ENCODE results near the gene CPNE4. TPM values are rescaled to one million over a fixed set of nuclear protein-coding genes. Genes with fewer than 3 reads are reported as not detected.

CPNE4 gene
- total and polyA plus RNA-seq, 10 donors = 0.03 to 3.1 (median 0.91) TPM; not detected in 2

- whole genome bisulfite sequencing, 5 donors = 60 to 68% (median 65%) methylated on average over 4 of the region's 4 CpGs
- DNase-seq = no peak
- no peak for TF ChIP-seq CTCF (IDR thresholded peaks at IDR 0.05 in 8 of 11, conservative IDR thresholded peaks at IDR 0.05 in 3 of 11)
- no peak for TF ChIP-seq POLR2A (IDR thresholded peaks at IDR 0.05)
- TF ChIP-seq POLR2AphosphoS5 (IDR thresholded peaks at IDR 0.05) = no peak
- Histone ChIP-seq H3K36me3 (no peaks in the 10 kb centered on the region), H3K27me3 (replicated peaks in 1 of 7) (no peaks in the 10 kb centered on the region), H3K9me3 (peaks cover 0 to under 1% (median 0%) of the 10 kb centered on the region in 8 donors), H3K4me3 (no peak overlapping the region), H3K4me1 (no peaks in the 10 kb centered on the region), H3K27ac (no peak overlapping the region)
- intact Hi-C loops (cut with DNase I; ENCODE audit: low total_unique reads) = no loop called here
Measured at GRCh38 chr3:131762981-131763564, 271.7 kb downstream of the CPNE4 start.

- no peak for TF ChIP-seq CTCF (IDR thresholded peaks at IDR 0.05 in 8 of 11, conservative IDR thresholded peaks at IDR 0.05 in 3 of 11)
- DNase-seq = no peak
- Histone ChIP-seq H3K9me3 (peaks cover 0 to 18% (median 3%) of the 10 kb centered on the region in 8 donors), H3K4me1 (no peaks in the 10 kb centered on the region), H3K27me3 (replicated peaks in 1 of 7) (peaks cover 0 to 10% (median 0%) of the 10 kb centered on the region in 7 donors), H3K36me3 (no peaks in the 10 kb centered on the region), H3K27ac (no peak overlapping the region), H3K4me3 (no peak overlapping the region)
- intact Hi-C loops (cut with DNase I; ENCODE audit: low total_unique reads) = no loop called here
- WGBS, 5 donors = 78 to 94% (median 88%) methylated on average over 2 of the region's 2 CpGs
Measured at GRCh38 chr3:131756405-131756804, 278.4 kb downstream of the CPNE4 start.

- TF ChIP-seq CTCF (IDR thresholded peaks at IDR 0.05 in 8 of 11, conservative IDR thresholded peaks at IDR 0.05 in 3 of 11) = no peak
- TF ChIP-seq POLR2AphosphoS5 (IDR thresholded peaks at IDR 0.05) = no peak
- TF ChIP-seq POLR2A (IDR thresholded peaks at IDR 0.05) = no peak
- intact Hi-C loops (cut with DNase I; ENCODE audit: low total_unique reads) = no loop called here
- H3K36me3 ChIP-seq = no peaks in the 10 kb centered on the region
- H3K9me3 ChIP-seq = peaks cover 0 to 18% (median 3%) of the 10 kb centered on the region in 8 donors
- no peak overlapping the region for H3K4me3 ChIP-seq
- H3K27me3 ChIP-seq (replicated peaks in 1 of 7) = peaks cover 0 to 10% (median 0%) of the 10 kb centered on the region in 7 donors
- no peak for DNase-seq
- H3K27ac ChIP-seq = no peak overlapping the region
- H3K4me1 ChIP-seq = no peaks in the 10 kb centered on the region
Measured at GRCh38 chr3:131755380-131755779, 279.4 kb downstream of the CPNE4 start.

GRCh38 chr3:131750256-131750655, 284.6 kb downstream of the CPNE4 start:
- Histone ChIP-seq H3K36me3 (no peaks in the 10 kb centered on the region), H3K27ac (no peak overlapping the region), H3K4me3 (no peak overlapping the region), H3K9me3 (no peaks in the 10 kb centered on the region), H3K27me3 (replicated peaks in 1 of 7) (peaks cover 0 to 5% (median 0%) of the 10 kb centered on the region in 7 donors), H3K4me1 (no peaks in the 10 kb centered on the region)
- TF ChIP-seq POLR2A (IDR thresholded peaks at IDR 0.05) (no peak), CTCF (IDR thresholded peaks at IDR 0.05 in 8 of 11, conservative IDR thresholded peaks at IDR 0.05 in 3 of 11) (no peak), POLR2AphosphoS5 (IDR thresholded peaks at IDR 0.05) (no peak)
- 89 to 97% (median 91%) methylated on average over 3 of the region's 3 CpGs for WGBS, 5 donors
- DNase-seq = no peak
- intact Hi-C loops (cut with DNase I; ENCODE audit: low total_unique reads) = no loop called here
